Midbrain (tissue), 1 donor: ENCODE data around the gene ARMC3.
A peak's percentile ranks its signal among the peaks of the same experiment; 100 is the strongest.
"Not testable (repeated sequence)": the region's sequence is repeated elsewhere in the genome, so short reads cannot be mapped to it uniquely, and the experiment has no call there.

ENCODE experiments used
- DNase-seq: peaks from one replicate; lab custom pipeline; 2025; lab: John Stamatoyannopoulos, UW

Gene ARMC3

DNA sequence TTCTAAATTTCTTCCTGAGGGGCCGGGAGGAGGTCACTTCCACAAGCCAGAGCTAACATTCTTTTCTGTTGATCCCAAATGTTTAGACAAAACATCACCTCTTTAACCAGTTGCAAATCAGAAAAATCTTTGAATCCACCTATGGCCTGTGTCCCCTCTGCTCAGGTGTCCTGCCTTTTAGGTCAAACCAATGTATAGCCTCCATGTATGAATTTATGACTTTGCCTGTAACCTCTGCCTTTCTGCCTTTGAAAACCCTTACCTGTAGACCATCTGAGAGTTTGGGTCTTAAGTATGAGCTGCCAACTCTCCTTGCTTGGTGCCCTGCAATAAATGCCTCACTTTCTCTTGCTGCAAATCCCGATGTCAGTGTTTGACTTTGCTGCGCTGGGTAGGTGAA is 123.4 kb downstream of the ARMC3 start:
- no peak for DNase-seq

DNA sequence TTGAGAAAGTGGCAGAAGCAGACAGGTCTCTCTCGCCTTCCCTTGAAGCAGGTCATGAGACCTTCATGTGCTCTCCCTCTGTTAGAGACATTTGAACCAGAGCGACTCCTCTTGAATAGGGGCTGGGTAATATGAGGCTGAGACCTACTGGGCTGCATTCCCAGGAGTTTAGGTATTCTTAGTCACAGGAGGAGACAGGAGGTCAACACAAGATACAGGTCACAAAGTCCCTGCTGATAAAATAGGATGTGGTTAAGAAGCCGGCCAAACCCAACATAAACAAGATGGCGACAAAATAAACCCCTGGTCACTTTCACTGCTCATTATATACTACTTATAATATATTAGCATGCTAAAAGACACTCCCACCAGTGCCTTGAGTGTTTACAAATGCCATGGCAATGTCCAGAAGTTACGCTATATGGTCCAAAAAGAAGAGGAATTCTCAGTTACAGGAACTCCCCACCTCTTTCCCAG is 124.0 kb downstream of the ARMC3 start:
- DNase-seq: no peak

DNA sequence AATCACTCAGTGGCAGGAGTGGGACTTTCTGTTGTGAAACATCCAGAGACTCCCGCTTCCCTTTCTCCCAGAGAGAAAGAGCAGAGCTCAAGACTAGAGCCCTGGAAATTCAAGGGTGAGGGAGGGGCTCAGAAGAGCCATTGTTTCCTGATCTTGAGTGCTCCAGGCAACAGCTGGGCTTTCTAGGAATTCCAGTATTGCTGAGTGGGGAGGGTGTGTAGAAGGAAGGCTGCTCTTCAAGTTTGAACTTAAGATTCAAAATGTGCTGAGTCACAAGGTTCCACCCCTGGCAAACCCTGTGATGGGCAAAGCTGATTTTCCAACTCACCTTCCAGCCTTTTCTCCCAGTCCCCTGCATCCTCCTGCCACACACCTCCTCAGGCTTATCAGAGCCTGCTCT is 125.2 kb downstream of the ARMC3 start:
- no peak for DNase-seq

DNA sequence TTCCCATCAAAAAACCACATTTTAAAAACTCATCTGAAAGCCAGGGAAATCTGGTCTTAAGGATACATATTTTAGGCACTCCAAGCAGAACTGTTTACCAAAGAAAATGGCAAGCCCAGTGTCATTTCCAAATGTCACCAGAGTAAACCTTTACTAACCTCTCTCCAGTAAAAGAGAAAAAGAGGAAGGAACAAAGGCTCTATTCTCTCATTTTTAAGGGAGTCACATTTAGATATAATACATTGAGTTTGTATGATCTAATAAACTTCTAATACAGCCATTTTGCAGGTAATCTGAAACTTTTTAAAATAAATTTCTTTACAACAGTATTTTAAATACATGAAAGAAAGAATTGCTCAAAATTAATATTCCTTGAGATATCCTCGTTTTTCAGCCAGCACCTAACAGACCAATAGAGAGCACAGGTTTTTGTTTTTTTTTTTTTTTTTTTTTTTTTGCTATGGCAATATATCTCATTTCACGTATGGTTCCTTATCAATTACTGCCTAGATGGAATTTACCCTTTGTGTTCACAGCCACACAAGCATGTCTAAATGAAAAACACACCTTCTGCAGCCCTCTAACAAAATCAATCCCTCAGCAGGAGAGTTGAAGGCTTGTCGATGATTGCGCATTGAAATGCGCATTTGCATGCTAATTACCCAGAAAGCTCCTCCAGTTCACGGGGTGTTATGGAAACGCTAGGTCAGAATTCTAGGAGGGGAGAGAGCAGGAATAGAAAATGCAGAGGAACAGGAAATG is 127.8 kb downstream of the ARMC3 start:
- DNase-seq: no peak

DNA sequence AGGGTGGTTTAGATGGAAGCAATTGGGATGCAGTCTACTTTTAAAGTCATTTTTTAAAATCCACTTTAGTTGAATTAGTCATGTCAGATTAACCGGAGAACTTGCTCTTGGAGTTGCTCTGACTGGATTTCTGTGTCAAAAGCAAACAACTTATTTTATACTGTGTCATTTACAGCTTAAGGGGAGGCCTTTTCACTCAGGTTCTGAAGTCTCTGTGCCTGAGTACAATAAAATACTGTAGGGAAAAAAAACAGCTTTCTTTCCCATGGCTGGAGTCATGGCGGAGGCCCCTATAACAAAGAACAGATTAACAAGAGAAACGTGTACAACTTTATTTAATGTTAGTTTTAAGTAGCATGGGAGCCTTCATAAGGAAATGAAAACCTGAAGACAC is 128.3 kb downstream of the ARMC3 start:
- DNase-seq: no peak

DNA sequence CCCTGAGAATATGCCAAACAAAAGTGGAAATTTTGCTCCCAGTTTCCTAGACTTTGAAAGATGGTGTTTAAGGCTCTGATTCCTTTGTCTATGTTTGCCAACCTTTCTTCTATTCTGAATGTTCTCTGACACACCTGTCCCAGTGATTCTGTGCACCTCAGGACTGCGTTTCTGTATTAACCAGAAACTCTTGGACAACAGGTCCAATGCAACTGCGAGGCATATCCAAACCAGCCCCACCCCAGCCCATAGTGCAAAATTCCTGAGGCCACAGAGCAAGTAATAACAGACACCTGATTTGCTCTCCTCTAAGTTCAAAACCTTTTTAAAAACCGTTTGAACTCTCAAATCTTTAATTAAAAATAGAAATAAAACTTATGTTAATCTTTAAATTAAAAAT is 130.5 kb downstream of the ARMC3 start:
- DNase-seq: no peak

DNA sequence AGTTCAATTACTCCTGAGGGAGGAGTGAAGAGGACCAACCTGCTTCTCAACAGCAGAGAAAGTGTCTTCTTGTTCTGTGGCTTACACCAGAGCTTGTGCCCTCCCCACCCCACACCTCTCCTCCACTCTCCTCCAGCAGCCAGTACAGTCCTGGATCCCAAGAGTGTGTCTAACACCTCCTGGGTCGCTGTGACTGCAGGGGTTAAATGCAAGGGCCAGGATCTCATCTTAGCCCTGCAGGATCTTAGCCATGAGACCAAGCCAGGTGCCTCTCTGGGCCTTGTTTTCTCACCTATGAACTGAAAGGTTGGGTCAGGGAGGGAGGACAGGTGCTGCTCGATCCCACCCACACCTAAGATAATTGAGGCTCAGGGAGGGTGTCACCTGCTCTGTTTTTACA is 133.1 kb downstream of the ARMC3 start:
- no peak for DNase-seq

DNA sequence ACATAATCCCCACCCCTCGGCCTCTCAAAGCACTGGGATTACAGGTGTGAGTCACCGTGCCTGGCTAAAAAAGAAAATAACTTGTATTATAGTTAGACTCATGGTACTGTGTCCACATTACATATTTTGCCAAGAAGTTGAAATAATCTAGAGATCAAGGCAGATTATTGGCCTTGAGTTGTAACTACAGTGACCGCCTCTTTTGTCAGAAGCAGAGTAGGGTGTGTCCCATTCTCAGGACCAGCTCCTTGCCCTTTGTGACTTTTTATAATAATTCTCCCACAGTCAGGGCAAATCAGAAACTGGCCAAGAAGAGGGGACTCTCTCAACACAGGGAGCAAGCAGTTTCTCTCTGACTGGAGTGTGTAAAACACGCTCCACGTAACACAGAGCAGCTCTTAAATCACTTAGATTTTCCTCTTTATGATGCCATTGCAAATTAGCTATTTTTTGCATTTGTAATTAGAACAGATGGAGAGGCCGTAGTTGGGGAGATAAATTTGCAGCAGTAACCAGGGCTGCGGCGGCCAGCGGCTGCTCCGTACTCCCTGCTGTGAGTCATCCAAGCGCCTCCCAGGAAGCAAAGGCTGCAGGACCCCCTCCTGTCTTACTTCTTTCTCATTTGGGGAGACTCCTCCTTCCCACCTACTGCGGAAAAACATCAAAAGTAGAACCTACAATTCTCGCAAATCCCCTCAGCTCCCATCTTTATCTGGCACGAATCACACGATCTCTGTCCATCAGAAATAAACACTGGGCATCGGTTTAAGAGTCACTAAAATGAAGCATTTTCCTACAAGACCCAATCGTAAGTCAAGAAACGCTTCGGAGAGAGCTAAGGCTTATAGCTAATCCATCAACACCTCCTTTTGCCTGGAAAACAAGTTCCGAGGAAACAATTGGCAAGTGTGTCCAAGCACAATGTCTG is 135.5 kb downstream of the ARMC3 start:
- peak; percentile 3 for DNase-seq

DNA sequence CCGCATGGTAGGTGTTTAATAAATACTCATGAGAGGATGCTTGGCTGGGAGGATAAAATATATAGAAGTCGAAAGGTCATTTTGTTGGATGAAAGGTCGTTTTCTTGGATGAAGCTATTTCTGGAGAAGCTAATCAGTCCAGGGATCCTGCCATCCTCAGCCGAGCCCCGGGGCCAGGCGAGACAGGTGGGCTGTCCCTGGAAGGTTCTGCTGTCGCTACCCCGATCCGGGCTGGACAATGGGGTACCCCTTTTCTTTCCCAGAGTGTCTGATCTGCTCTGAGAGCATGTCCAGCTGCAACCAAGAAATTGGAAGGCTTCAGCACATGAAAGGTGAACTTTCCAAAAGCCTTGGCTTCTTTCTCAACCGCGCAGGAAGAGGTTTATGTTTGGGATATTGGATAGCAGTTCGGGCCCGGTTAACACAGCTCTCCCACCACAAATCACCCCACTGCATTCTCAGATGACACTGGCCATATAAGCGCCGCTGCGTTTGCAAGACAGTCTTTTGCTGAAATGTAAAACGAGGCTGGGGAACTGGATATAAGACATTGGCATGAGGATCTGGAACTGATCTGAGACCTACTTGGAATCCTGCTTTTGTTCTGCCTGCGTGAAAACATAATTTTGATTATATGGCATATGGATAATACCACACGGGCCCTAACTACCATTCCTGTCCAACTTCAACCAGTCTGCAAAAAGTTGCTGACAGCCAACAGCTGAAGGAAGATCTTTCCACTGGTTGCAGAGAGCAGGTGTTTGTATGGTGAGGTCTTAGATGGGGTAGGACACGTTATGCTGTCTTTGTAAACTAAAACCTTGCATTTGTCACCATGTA is 136.3 kb downstream of the ARMC3 start:
- no peak for DNase-seq

DNA sequence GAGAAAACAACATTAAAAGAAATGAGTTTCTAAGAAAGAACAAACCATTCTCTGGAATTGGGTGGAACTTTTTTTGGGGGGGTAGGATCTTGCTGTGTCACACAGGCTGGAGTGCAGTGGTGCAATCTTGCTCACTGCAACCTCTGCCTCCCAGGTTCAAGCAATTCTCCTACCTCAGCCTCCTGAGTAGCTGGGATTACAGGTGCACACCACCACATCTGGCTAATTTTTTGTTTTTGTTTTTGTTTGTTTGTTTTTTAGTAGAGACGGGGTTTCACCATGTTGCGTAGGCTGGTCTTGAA is 136.9 kb downstream of the ARMC3 start:
- not testable (repeated sequence) for DNase-seq

DNA sequence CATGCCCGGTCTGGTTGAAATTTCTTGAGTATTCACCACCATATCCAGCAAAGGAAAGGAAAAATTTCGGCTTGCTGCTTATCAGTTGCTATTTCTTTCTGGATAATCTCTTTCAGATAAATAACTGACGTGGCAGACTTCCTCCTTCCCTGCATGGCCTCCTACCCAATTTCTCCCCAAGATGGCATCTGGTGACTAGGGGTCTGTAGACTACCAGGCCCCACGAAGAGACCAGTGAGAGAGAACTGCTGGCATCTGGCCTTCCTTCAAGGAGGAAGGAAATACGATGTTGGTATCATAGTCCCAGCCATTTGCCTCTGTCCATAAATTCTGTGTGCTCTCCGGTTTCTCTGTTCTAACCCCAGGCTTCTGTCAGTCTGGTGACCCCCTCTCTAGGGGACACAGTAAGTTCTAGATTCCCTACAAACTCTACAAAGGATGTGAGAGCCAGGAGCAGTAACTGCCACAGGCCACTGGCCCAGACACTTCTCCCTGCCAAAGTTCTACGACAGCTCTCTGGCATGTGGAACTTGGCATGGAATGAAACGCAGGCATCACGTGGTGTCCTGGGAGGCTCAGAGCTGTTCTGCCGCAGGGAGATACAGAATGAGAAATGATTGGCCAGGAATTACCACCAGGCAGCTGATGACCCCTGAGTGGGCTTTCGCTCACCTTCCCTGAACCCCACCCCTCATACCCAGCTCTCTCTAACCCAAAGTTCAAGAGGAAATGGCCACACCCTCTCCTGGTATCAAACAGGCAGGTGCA is 137.5 kb downstream of the ARMC3 start:
- peak; percentile 90 for DNase-seq

DNA sequence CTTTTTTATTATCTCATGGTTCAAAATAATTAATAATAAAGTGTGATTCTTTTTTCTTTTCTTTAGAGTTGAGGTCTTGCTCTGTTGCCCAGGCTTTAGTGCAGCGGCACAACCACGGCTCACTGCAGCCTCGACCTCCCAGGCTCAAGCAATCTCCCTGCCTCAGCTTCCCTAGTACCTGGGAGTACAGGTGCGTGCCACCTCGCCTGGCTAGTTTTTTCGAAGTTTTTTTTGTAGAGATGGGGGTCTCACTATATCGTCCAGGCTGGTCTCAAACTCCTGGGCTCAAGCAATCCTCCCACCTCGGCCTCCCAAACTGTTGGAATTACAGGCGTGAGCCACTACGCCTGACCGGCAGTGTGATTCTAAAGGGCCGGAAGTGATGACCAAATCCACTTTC is 139.5 kb downstream of the ARMC3 start:
- DNase-seq: no peak

DNA sequence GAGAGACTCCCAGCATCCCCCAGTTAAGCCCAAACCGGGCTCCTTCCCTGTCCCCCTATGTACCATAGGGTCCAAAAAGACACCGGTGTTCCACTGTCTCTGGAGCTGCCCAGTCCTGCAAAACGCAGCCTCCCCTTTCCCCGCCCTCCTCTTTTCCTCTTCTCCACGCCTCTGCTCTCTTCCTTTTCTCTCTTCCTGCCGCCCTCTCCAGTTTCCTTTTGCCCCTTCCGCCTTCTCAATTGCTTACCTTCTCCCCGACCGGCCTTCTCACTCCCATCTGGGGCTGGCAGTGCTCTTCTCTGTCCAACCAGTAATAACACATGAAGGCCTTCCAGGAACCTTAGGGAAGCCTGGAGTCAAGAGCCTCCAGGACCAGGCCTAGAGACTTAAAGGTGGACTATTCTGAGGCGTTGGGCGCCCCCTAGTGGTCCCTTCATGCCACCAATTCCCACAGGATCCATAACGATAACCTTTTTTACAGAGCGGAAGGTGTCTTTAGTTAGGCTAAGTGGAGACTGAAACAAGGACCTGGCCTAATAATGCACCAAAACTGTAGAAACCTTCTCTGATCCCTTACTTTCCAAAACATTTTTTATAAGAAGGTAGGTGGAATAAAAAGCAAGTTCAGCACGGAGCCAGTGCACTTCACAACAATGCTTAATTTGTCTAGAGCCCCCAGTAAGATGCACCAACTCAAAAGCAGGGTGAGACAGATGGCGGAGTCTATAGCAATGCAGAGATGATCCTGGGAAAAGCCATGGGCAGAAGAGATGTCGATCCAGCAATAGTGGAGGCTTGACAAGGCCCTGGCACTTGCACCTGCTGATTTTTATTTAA is 140.3 kb downstream of the ARMC3 start:
- peak; percentile 83 for DNase-seq

DNA sequence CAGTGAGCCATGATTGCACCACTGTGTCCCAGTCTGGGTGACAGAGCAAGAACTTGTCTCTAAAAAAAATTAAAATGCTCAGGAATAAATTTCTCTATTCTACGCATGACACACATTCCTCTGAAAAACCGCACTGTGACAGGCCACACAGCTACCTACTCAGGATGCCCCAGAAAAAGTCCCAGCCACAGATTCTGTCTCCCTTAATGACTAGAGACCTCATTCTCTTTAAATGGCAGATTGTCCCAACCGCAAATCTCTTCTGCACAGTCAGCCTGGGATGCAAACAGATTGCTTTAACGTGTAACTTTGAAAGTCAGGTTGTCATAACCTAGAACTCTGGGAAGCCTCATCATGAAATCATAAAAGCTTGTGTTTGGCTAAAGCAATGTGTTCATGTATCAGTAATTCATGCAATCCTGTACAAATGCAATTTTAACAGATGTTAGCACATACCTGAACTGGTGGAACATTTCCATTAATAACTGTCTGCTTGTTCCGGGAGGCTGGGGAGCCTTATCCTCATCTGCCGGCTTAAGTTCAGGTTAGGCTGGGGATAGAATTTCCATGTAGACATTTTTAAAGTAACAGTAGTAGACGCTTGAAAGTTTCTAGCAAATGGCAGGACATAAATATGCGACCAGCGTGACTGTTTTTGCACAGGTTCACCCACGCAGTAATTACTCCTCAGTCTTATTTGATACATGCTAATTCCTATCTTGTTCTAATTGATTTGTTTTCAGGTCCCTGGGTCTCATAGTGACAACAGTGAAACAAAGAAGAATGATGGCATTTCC is 141.4 kb downstream of the ARMC3 start:
- no peak for DNase-seq

DNA sequence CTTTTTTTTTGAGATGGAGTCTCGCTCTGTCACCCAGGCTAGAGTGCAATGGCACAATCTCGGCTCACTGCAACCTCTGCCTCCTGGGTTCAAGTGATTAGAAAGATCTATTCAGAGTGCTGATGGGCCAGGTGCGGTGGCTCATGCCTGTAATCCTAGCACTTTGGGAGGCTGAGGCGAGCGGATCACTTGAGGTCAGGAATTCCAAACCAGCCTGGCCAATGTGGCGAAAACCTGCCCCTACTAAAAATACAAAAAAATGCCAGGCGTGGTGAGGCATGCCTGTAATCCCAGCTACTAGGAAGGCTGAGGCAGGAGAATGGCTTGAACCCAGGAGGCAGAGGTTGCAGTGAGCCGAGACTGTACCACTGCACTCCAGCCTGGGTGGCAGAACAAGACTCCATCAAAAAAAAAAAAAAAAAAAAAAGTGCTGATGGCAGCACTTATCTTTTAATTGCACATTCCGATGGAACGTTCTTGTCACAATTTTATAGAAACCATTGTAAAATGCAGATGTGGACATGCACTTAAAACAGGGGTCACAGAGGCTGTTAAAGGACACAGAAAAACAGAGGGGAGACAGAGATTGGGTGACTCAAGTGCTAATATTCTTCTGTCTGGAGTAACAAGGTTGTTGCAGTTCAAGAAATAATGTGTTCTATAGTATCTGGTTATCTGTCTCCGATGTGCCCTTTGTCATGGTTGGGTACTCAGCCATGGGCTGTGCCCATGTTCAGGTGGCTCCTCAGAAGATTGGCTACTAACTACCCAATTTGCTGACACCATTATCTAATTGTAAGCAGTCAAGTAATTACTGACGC is 142.4 kb downstream of the ARMC3 start:
- DNase-seq: not testable (repeated sequence)

DNA sequence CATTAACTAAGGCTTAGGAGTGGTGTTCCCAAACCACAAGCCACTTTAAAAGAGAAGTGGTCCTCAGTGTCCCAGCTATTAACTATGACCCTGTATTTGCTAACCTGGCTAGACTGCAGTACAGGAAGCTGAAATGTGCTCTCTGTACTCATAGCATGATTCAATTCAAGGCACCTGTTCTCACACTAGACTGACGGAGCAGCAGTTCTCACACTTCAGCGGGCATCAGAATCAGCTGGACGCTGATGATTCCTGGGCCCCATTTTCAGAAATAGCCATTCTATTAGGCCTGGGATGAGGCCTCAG is 143.0 kb downstream of the ARMC3 start:
- DNase-seq: no peak

DNA sequence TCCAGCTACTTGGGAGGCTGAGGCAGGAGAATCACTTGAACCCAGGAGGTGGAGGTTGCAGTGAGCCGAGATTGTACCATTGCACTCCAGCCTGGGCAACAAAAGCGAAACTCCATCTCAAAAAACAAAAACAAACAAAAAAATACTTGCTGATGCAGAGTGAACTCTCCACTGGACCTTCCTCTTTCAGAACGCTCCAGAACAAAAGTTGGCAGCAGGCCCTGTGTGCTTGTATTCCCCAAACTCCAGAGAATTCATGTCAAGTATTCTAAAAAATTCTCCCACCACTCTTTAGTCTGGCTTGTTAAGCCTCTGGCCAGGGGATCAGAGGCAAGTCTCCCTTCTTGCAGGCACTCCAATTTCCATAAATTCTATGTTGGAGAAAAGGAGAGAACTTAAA is 144.7 kb downstream of the ARMC3 start:
- DNase-seq: peak; percentile 14

DNA sequence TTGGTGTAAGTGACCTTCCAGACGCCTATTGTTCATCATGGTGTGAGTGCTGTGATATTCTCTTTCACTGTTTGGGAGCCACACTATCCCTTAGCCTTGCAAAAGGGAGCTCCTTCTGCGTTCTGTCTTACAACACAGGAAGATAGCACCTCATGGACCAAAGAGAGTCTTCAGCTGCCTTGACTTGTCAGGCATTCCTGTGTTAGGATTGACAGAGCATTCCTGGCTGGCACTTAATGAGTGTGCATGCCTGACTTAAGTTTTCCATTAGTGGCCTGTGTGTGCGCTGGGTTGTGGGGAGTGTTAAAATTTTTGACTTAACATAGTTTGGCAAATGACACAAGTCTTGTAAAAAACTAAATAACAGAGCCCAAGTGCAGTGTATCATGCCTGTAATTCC is 145.7 kb downstream of the ARMC3 start:
- no peak for DNase-seq

DNA sequence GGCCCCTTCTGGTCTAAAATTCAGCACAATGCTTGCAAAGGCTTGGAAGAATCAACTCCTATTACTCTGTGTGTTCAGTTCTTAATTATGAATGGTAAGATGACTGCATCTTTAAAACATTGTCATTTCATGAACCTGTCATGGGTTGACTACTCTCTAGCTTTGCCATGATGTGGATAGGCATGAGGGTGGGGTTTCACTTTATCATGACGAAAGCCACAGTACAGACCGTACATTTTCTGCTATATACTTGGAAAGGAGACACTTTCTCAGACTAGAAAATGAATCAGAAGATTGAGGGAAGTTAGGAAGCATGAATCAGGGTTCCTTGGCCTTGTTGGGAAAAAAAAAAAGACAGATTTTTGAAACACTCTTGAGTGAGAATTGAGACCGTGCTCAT is 147.8 kb downstream of the ARMC3 start:
- no peak for DNase-seq
